Caco-2 (cell line): ENCODE results near the gene KATNA1. TPM values are rescaled to one million over a fixed set of nuclear protein-coding genes. Genes with fewer than 3 reads are reported as not detected.

Source experiments
- BruUV-seq: library from RNA; stranded (reverse); fragments of 400-500 nt; replicated peaks from 2 replicates; lab custom pipeline; 2021; lab: Mats Ljungman, UMichigan
- CTCF ChIA-PET: fragments of 300-600 bp; sonication (Branson Sonifier 250); formaldehyde crosslinking; loops from one replicate; lab custom pipeline; 2022; ENCODE audit warnings: antibody characterized with exemption; lab: Charles Lee
- POLR2A ChIA-PET: fragments of 300-600 bp; sonication (Branson Sonifier 250); formaldehyde crosslinking; loops from one replicate; lab custom pipeline; 2022; ENCODE audit warnings: antibody characterized with exemption; lab: Charles Lee
- DNase-seq, 2 experiments: peaks; one replicate each; pipeline versions ENCODE4 v3.0.0 to v3.0.0-alpha.2; 2020 to 2022
- H3K27me3 ChIP-seq: replicated peaks from 2 replicates; pipeline ENCODE4 v1.6.0; 2011; ENCODE audit warnings: low read length; ENCODE audit not compliant: control insufficient read depth, insufficient read depth
- H3K36me3 ChIP-seq: 2 replicates; pipeline ENCODE4 v1.5.1; 2011; ENCODE audit warnings: low read length; ENCODE audit not compliant: control insufficient read depth, insufficient read depth
- H3K4me1 ChIP-seq: fragments of 250-450 bp; sonication (Bioruptor Pico); 2 replicates; pipeline ENCODE4 v1.5.1; 2020; ENCODE audit warnings: mild to moderate bottlenecking
- H3K4me3 ChIP-seq: 2 replicates; pipeline ENCODE4 v1.5.1; 2011; ENCODE audit warnings: low read depth, mild to moderate bottlenecking, control low read depth, low read length
- H3K9me3 ChIP-seq: fragments of 250-450 bp; sonication (Bioruptor Pico); 2 replicates; pipeline ENCODE4 v1.5.1; 2020; ENCODE audit warnings: mild to moderate bottlenecking, moderate library complexity
- H3K27ac Mint-ChIP-seq: one replicate; pipeline ENCODE4 v1.8.0; 2022; ENCODE audit warnings: mixed read lengths; ENCODE audit not compliant: unreplicated experiment
- H3K27me3 Mint-ChIP-seq: one replicate; pipeline ENCODE4 v1.8.0; 2022; ENCODE audit warnings: mixed read lengths; ENCODE audit not compliant: insufficient read depth, unreplicated experiment
- H3K36me3 Mint-ChIP-seq: one replicate; pipeline ENCODE4 v1.8.0; 2022; ENCODE audit warnings: mild to moderate bottlenecking, mixed read lengths; ENCODE audit not compliant: insufficient read depth, unreplicated experiment
- H3K4me1 Mint-ChIP-seq: one replicate; pipeline ENCODE4 v1.8.0; 2022; ENCODE audit warnings: low read depth, mixed read lengths; ENCODE audit not compliant: unreplicated experiment
- H3K4me3 Mint-ChIP-seq: one replicate; pipeline ENCODE4 v1.8.0; 2022; ENCODE audit warnings: mild to moderate bottlenecking, moderate library complexity, mixed read lengths; ENCODE audit not compliant: unreplicated experiment
- H3K9me3 Mint-ChIP-seq: one replicate; pipeline ENCODE4 v1.8.0; 2022; ENCODE audit warnings: mixed read lengths; ENCODE audit not compliant: unreplicated experiment
- intact Hi-C: fragments of 100-400 bp; cut with micrococcal nuclease; formaldehyde crosslinking; loops from one replicate; pipeline ENCODE4 v1.10.0; 2022; ENCODE audit not compliant: unreplicated experiment
- total RNA-seq: library from RNA; stranded (reverse); gene quantifications from 2 replicates; pipeline ENCODE4 v1.2.3, GENCODE V29; 2022
- TF ChIP-seq, protein P1 (sequence below), 2 experiments: fragments of 200-600 bp in 1 of 2; IDR thresholded peaks; 1 replicate in 1 of 2; 2 replicates in 1 of 2; pipeline versions ENCODE4 v1.5.1 to v1.8.0; 2011 to 2022; ENCODE audit warnings: antibody characterized with exemption in 1 of 2, control low read depth in 1 of 2, inconsistent platforms in 1 of 2, low read depth in 1 of 2, low read length in 1 of 2, mild to moderate bottlenecking in 1 of 2, moderate library complexity in 1 of 2; ENCODE audit not compliant: insufficient read depth in 1 of 2, severe bottlenecking in 1 of 2, unreplicated experiment in 1 of 2

The KATNA1 gene
- total RNA-seq, 1 experiment from 2014 or later, result 19.2 TPM

DNA sequence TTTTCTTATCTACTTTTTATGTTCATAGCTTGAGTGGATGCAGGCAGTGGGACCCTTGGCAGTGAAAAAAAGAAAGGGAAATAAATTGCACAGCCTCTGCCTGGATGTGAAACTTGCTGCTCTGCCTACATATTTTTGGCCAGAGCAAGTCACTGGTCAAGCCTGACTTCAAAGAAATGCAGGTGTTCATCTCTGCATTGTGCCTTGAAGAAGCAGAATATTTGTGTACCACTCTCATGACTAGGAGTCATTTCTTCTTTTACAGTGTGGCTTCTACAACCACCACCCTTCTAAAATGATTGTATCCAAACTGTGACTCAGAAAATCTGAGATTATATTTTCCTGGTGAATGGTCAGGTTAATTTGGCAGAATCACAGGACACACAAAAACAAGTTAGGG, 2.5 kb upstream of the KATNA1 start:
- no TSS peak for BruUV-seq
- DNase-seq, result no peak
- Histone ChIP-seq H3K36me3 (no peaks in the 10 kb centered on the region), H3K4me3 (no peak overlapping the region), H3K27me3 (no peaks in the 10 kb centered on the region), H3K4me1 (0 out of 2 replicates have a peak, but pooled peaks cover 7% of the 10 kb centered on the region), H3K9me3 (no peaks in the 10 kb centered on the region)
- TF ChIP-seq, protein P1, sequence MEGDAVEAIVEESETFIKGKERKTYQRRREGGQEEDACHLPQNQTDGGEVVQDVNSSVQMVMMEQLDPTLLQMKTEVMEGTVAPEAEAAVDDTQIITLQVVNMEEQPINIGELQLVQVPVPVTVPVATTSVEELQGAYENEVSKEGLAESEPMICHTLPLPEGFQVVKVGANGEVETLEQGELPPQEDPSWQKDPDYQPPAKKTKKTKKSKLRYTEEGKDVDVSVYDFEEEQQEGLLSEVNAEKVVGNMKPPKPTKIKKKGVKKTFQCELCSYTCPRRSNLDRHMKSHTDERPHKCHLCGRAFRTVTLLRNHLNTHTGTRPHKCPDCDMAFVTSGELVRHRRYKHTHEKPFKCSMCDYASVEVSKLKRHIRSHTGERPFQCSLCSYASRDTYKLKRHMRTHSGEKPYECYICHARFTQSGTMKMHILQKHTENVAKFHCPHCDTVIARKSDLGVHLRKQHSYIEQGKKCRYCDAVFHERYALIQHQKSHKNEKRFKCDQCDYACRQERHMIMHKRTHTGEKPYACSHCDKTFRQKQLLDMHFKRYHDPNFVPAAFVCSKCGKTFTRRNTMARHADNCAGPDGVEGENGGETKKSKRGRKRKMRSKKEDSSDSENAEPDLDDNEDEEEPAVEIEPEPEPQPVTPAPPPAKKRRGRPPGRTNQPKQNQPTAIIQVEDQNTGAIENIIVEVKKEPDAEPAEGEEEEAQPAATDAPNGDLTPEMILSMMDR (IDR thresholded peaks at IDR 0.05; ENCODE audit: insufficient read depth in 1 of 2, low read depth in 1 of 2, low read length in 1 of 2, severe bottlenecking in 1 of 2, unreplicated experiment in 1 of 2), result no peak
- no peak overlapping the region for H3K27ac Mint-ChIP-seq
- no peak overlapping the region for H3K4me3 Mint-ChIP-seq
- CTCF ChIA-PET, result interaction anchor here (0.6 to 0.7 kb wide), 2 partner anchors 27 to 143 kb away, joined by 3 to 4 read pairs; no protein-coding TSS in a partner anchor
- H3K27me3 Mint-ChIP-seq, result no peaks in the 10 kb centered on the region
- intact Hi-C loops, result no loop called here
- H3K4me1 Mint-ChIP-seq, result no peaks in the 10 kb centered on the region
- POLR2A ChIA-PET, result no interaction called here
- no peaks in the 10 kb centered on the region for H3K9me3 Mint-ChIP-seq
- peaks cover 15% of the 10 kb centered on the region for H3K36me3 Mint-ChIP-seq

GRCh38 chr6:149646599-149646998, 1.9 kb downstream of the KATNA1 start:
- Mint-ChIP-seq H3K9me3 (no peaks in the 10 kb centered on the region), H3K36me3 (peaks cover 10% of the 10 kb centered on the region), H3K27me3 (no peaks in the 10 kb centered on the region), H3K4me3 (peak overlapping the region; percentile 84), H3K27ac (no peak overlapping the region), H3K4me1 (no peaks in the 10 kb centered on the region)
- H3K27me3 ChIP-seq, result no peaks in the 10 kb centered on the region
- ChIA-PET CTCF (interaction anchor here (1.9 kb wide), 1 partner anchor 81 kb away, joined by 13 read pairs; the partner anchor contains the start of gene GINM1), POLR2A (no interaction called here)
- BruUV-seq, result no TSS peak
- no peak for DNase-seq
- no peaks in the 10 kb centered on the region for H3K36me3 ChIP-seq
- intact Hi-C loops, result no loop called here
- TF ChIP-seq, protein P1 (IDR thresholded peaks at IDR 0.05; ENCODE audit: insufficient read depth in 1 of 2, low read depth in 1 of 2, low read length in 1 of 2, severe bottlenecking in 1 of 2, unreplicated experiment in 1 of 2), result no peak
- H3K4me1 ChIP-seq, result 0 out of 2 replicates have a peak, but pooled peaks cover 10% of the 10 kb centered on the region
- peak overlapping the region; percentile 68 for H3K4me3 ChIP-seq
- H3K9me3 ChIP-seq, result no peaks in the 10 kb centered on the region

DNA sequence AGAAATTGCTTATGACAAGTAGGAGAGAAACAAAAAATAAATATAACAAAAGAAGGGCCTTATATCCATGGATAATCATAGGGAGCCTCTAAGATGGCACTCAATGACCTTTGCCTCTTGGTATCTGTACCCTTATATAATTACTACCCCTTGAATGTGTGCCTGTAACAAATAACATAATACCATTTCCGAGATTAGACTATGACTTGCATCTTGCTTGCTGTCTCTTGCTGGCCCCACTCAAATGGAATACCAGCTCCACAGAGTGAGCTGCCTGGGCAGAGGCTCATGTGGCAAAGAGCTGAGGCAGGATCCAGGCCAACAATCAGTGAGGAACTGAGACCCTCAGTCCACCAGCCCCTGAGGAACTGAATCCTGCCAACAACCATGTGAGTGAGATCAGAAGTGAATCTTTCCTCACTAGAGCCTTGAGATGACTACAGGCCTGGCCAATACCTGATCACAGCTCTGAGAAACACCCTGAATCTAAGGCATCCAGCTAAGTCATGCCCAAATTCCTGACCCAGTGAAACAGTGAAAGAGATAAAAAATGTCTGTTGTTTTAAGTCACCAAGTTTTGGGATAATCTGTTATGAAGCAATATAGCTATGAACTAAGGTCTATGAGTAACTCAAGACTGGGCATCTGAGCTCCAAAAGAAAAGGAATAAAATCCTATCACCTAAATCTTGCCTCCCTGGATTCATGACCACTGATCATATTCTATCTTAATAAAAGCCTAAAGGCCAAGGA, 5.5 kb downstream of the KATNA1 start:
- no peak overlapping the region for H3K27ac Mint-ChIP-seq
- TF ChIP-seq, protein P1 (IDR thresholded peaks at IDR 0.05; ENCODE audit: insufficient read depth in 1 of 2, low read depth in 1 of 2, low read length in 1 of 2, severe bottlenecking in 1 of 2, unreplicated experiment in 1 of 2), result no peak
- no peaks in the 10 kb centered on the region for H3K27me3 ChIP-seq
- H3K4me3 Mint-ChIP-seq, result no peak overlapping the region
- H3K36me3 Mint-ChIP-seq, result peaks cover 6% of the 10 kb centered on the region
- H3K4me1 ChIP-seq, result 0 out of 2 replicates have a peak, but pooled peaks cover 6% of the 10 kb centered on the region
- no peaks in the 10 kb centered on the region for H3K4me1 Mint-ChIP-seq
- ChIA-PET CTCF (no interaction called here), POLR2A (no interaction called here)
- H3K9me3 Mint-ChIP-seq, result no peaks in the 10 kb centered on the region
- no peak overlapping the region for H3K4me3 ChIP-seq
- no TSS peak for BruUV-seq
- no peaks in the 10 kb centered on the region for H3K9me3 ChIP-seq
- no peaks in the 10 kb centered on the region for H3K27me3 Mint-ChIP-seq
- H3K36me3 ChIP-seq, result no peaks in the 10 kb centered on the region
- DNase-seq, result no peak
- intact Hi-C loops, result no loop called here
